ENCODE measurements around the gene TMIGD3. TPM values are rescaled to one million over a fixed set of nuclear protein-coding genes. Genes with fewer than 3 reads are reported as not detected.

The TMIGD3 gene
- total RNA-seq, 1 experiment from 2014 or later, result not detected

DNA sequence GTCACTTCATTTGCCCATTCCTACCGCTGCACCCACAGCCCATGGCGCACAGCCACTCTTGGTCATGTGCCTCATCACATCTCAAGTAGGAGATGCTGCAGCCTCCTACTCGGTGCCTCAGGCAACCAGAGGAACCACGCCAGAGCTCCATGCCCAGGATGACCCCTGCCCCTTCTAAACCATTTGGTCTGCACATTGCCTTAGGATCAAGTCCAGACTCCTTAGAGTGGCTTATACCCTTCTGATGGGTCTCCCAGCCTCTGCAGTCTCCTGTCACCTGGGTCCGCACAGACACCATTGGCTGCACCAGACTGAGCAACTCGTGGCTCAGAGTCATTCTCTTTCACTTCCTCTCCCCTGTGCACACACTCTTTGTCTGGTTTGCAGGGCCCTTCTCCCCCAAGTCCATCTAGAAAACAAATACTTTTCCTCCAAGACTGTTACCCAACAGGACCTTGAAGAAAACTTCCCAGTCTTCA is 2.2 kb upstream of the TMIGD3 start (continued):
- TF ChIP-seq, protein P1, sequence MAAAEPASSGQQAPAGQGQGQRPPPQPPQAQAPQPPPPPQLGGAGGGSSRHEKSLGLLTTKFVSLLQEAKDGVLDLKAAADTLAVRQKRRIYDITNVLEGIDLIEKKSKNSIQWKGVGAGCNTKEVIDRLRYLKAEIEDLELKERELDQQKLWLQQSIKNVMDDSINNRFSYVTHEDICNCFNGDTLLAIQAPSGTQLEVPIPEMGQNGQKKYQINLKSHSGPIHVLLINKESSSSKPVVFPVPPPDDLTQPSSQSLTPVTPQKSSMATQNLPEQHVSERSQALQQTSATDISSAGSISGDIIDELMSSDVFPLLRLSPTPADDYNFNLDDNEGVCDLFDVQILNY (CRISPR knock-in tag; IDR thresholded peaks at IDR 0.05), result no peak

DNA sequence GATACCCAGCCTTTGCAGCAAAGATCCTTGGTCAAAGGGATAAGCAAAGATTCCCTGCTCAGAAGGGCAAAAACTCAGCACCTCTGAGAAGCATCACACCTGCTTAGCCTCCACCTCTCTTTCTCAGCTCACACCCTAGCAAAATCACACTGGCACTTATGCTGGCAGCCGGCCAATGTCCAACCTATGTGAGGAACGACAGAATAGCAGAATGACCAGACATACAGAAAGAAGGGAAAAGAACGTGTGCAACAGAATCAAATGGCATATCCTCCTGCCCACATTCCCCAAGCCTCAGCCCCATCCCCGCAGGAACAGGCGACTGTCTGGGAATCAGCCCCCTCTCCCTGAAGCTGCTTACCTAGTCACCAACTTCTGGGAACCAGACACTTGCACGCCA is 664 bp upstream of the TMIGD3 start:
- Mint-ChIP-seq H3K9me3 (no peaks in the 10 kb centered on the region), H3K4me3 (no peak overlapping the region), H3K27me3 (ENCODE audit: low read depth) (no peaks in the 10 kb centered on the region), H3K4me1 (peaks cover 7% of the 10 kb centered on the region), H3K36me3 (no peaks in the 10 kb centered on the region), H3K27ac (no peak overlapping the region)
- no peak for TF ChIP-seq RELA (CRISPR knock-in tag; IDR thresholded peaks at IDR 0.05; ENCODE audit: borderline replicate concordance)
- TF ChIP-seq, protein P2, sequence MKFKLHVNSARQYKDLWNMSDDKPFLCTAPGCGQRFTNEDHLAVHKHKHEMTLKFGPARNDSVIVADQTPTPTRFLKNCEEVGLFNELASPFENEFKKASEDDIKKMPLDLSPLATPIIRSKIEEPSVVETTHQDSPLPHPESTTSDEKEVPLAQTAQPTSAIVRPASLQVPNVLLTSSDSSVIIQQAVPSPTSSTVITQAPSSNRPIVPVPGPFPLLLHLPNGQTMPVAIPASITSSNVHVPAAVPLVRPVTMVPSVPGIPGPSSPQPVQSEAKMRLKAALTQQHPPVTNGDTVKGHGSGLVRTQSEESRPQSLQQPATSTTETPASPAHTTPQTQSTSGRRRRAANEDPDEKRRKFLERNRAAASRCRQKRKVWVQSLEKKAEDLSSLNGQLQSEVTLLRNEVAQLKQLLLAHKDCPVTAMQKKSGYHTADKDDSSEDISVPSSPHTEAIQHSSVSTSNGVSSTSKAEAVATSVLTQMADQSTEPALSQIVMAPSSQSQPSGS (CRISPR knock-in tag; IDR thresholded peaks at IDR 0.05; ENCODE audit: borderline replicate concordance, low read depth), result no peak
- no peak for TF ChIP-seq EMX1 (CRISPR knock-in tag; IDR thresholded peaks at IDR 0.05)
- no peak for TF ChIP-seq ETV6 (CRISPR knock-in tag; IDR thresholded peaks at IDR 0.05)
- TF ChIP-seq, protein P3, sequence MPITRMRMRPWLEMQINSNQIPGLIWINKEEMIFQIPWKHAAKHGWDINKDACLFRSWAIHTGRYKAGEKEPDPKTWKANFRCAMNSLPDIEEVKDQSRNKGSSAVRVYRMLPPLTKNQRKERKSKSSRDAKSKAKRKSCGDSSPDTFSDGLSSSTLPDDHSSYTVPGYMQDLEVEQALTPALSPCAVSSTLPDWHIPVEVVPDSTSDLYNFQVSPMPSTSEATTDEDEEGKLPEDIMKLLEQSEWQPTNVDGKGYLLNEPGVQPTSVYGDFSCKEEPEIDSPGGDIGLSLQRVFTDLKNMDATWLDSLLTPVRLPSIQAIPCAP (CRISPR knock-in tag; IDR thresholded peaks at IDR 0.05), result no peak
- ChIA-PET CTCF (interaction anchor here (2.2 kb wide), 1 partner anchor 22 kb away, joined by 10 read pairs; no protein-coding TSS in a partner anchor), POLR2A (no interaction called here)
- DNase-seq (ENCODE audit: low spot score), result no peak
- ATAC-seq, result no peak

DNA sequence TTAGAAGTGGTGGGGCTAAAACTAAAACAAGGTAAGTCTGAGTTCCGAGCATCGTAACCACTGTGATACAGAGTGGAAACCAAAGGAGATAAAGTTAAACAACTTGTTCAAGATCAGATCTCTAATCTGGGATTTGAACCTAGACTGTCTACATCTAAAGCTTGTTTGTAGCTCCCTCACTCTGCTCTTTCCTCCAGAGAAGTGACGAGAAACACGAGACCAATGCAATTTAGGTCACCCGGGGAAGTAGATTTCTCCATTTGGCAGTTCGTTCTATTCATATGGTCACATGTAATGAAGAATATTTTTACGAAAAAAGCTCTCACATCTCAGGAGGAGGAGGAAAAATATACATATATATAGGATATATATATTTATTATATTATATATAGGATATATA is 1.8 kb downstream of the TMIGD3 start:
- Mint-ChIP-seq H3K27ac (no peak overlapping the region), H3K4me3 (no peak overlapping the region), H3K4me1 (no peaks in the 10 kb centered on the region), H3K9me3 (peaks cover 1% of the 10 kb centered on the region), H3K36me3 (no peaks in the 10 kb centered on the region), H3K27me3 (ENCODE audit: low read depth) (peaks cover 3% of the 10 kb centered on the region; the same call in 1 of the 2 replicates)
- DNase-seq (ENCODE audit: low spot score), result no peak
- ChIA-PET POLR2A (no interaction called here), CTCF (no interaction called here)
- no peak for ATAC-seq
- TF ChIP-seq, protein P4, sequence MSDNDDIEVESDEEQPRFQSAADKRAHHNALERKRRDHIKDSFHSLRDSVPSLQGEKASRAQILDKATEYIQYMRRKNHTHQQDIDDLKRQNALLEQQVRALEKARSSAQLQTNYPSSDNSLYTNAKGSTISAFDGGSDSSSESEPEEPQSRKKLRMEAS (CRISPR knock-in tag; IDR thresholded peaks at IDR 0.05), result no peak
- TF ChIP-seq, protein P5, sequence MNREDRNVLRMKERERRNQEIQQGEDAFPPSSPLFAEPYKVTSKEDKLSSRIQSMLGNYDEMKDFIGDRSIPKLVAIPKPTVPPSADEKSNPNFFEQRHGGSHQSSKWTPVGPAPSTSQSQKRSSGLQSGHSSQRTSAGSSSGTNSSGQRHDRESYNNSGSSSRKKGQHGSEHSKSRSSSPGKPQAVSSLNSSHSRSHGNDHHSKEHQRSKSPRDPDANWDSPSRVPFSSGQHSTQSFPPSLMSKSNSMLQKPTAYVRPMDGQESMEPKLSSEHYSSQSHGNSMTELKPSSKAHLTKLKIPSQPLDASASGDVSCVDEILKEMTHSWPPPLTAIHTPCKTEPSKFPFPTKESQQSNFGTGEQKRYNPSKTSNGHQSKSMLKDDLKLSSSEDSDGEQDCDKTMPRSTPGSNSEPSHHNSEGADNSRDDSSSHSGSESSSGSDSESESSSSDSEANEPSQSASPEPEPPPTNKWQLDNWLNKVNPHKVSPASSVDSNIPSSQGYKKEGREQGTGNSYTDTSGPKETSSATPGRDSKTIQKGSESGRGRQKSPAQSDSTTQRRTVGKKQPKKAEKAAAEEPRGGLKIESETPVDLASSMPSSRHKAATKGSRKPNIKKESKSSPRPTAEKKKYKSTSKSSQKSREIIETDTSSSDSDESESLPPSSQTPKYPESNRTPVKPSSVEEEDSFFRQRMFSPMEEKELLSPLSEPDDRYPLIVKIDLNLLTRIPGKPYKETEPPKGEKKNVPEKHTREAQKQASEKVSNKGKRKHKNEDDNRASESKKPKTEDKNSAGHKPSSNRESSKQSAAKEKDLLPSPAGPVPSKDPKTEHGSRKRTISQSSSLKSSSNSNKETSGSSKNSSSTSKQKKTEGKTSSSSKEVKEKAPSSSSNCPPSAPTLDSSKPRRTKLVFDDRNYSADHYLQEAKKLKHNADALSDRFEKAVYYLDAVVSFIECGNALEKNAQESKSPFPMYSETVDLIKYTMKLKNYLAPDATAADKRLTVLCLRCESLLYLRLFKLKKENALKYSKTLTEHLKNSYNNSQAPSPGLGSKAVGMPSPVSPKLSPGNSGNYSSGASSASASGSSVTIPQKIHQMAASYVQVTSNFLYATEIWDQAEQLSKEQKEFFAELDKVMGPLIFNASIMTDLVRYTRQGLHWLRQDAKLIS (CRISPR knock-in tag; IDR thresholded peaks at IDR 0.05; ENCODE audit: borderline replicate concordance), result no peak
- TF ChIP-seq ETV6 (CRISPR knock-in tag; IDR thresholded peaks at IDR 0.05), result no peak
- TF ChIP-seq, protein P6, sequence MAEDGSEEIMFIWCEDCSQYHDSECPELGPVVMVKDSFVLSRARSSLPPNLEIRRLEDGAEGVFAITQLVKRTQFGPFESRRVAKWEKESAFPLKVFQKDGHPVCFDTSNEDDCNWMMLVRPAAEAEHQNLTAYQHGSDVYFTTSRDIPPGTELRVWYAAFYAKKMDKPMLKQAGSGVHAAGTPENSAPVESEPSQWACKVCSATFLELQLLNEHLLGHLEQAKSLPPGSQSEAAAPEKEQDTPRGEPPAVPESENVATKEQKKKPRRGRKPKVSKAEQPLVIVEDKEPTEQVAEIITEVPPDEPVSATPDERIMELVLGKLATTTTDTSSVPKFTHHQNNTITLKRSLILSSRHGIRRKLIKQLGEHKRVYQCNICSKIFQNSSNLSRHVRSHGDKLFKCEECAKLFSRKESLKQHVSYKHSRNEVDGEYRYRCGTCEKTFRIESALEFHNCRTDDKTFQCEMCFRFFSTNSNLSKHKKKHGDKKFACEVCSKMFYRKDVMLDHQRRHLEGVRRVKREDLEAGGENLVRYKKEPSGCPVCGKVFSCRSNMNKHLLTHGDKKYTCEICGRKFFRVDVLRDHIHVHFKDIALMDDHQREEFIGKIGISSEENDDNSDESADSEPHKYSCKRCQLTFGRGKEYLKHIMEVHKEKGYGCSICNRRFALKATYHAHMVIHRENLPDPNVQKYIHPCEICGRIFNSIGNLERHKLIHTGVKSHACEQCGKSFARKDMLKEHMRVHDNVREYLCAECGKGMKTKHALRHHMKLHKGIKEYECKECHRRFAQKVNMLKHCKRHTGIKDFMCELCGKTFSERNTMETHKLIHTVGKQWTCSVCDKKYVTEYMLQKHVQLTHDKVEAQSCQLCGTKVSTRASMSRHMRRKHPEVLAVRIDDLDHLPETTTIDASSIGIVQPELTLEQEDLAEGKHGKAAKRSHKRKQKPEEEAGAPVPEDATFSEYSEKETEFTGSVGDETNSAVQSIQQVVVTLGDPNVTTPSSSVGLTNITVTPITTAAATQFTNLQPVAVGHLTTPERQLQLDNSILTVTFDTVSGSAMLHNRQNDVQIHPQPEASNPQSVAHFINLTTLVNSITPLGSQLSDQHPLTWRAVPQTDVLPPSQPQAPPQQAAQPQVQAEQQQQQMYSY (CRISPR knock-in tag; IDR thresholded peaks at IDR 0.05), result no peak
- TF ChIP-seq, protein P7, sequence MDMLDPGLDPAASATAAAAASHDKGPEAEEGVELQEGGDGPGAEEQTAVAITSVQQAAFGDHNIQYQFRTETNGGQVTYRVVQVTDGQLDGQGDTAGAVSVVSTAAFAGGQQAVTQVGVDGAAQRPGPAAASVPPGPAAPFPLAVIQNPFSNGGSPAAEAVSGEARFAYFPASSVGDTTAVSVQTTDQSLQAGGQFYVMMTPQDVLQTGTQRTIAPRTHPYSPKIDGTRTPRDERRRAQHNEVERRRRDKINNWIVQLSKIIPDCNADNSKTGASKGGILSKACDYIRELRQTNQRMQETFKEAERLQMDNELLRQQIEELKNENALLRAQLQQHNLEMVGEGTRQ (CRISPR knock-in tag; IDR thresholded peaks at IDR 0.05), result no peak
- TF ChIP-seq, protein P8, sequence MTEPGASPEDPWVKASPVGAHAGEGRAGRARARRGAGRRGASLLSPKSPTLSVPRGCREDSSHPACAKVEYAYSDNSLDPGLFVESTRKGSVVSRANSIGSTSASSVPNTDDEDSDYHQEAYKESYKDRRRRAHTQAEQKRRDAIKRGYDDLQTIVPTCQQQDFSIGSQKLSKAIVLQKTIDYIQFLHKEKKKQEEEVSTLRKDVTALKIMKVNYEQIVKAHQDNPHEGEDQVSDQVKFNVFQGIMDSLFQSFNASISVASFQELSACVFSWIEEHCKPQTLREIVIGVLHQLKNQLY (CRISPR knock-in tag; IDR thresholded peaks at IDR 0.05), result no peak
- TF ChIP-seq SOX15 (CRISPR knock-in tag; IDR thresholded peaks at IDR 0.05), result no peak
- TF ChIP-seq, protein P9, sequence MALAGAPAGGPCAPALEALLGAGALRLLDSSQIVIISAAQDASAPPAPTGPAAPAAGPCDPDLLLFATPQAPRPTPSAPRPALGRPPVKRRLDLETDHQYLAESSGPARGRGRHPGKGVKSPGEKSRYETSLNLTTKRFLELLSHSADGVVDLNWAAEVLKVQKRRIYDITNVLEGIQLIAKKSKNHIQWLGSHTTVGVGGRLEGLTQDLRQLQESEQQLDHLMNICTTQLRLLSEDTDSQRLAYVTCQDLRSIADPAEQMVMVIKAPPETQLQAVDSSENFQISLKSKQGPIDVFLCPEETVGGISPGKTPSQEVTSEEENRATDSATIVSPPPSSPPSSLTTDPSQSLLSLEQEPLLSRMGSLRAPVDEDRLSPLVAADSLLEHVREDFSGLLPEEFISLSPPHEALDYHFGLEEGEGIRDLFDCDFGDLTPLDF (CRISPR knock-in tag; IDR thresholded peaks at IDR 0.05), result no peak
- no peak for TF ChIP-seq NFE2L1 (CRISPR knock-in tag; IDR thresholded peaks at IDR 0.05)
- no peak for TF ChIP-seq FOXK1 (CRISPR knock-in tag; IDR thresholded peaks at IDR 0.05)
- TF ChIP-seq, protein P10, sequence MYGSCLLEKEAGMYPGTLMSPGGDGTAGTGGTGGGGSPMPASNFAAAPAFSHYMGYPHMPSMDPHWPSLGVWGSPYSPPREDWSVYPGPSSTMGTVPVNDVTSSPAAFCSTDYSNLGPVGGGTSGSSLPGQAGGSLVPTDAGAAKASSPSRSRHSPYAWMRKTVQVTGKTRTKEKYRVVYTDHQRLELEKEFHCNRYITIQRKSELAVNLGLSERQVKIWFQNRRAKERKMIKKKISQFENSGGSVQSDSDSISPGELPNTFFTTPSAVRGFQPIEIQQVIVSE (CRISPR knock-in tag; IDR thresholded peaks at IDR 0.05; ENCODE audit: borderline replicate concordance), result no peak
- TF ChIP-seq, protein P3 (CRISPR knock-in tag; IDR thresholded peaks at IDR 0.05), result no peak
